Activated naive CD4-positive, alpha-beta T cell (primary cell): ENCODE measurements around the gene SEC24C.
"Not testable (repeated sequence)": the region's sequence is repeated elsewhere in the genome, so short reads cannot be mapped to it uniquely, and the experiment has no call there.

Experiments used
- DNase-seq, 4 experiments: peaks; one replicate each; lab custom pipeline; 2025; lab: John Stamatoyannopoulos, UW

Gene SEC24C

GRCh38 chr10:73793456-73793855, 49.3 kb downstream of the SEC24C start:
- DNase-seq, result no peak

GRCh38 chr10:73795491-73795890, 51.3 kb downstream of the SEC24C start:
- not testable (repeated sequence) for DNase-seq

GRCh38 chr10:73796035-73796434, 51.9 kb downstream of the SEC24C start:
- DNase-seq, result not testable (repeated sequence)

- no peak for DNase-seq
Observed at GRCh38 chr10:73796766-73797165, 52.6 kb downstream of the SEC24C start.

- no peak for DNase-seq
Observed at GRCh38 chr10:73797324-73798025, 53.3 kb downstream of the SEC24C start.

- no peak for DNase-seq
Observed at GRCh38 chr10:73798087-73798486, 53.9 kb downstream of the SEC24C start.

- no peak for DNase-seq
Observed at GRCh38 chr10:73798927-73799560, 54.9 kb downstream of the SEC24C start.

GRCh38 chr10:73799899-73800559, 55.9 kb downstream of the SEC24C start:
- no peak for DNase-seq

- DNase-seq, result no peak
Observed at GRCh38 chr10:73800560-73801252, 56.5 kb downstream of the SEC24C start.

- no peak for DNase-seq
Observed at GRCh38 chr10:73801253-73801590, 57.0 kb downstream of the SEC24C start.

GRCh38 chr10:73802276-73802991, 58.3 kb downstream of the SEC24C start:
- DNase-seq, result no peak

- no peak for DNase-seq
Observed at GRCh38 chr10:73803680-73804286, 59.6 kb downstream of the SEC24C start.

- DNase-seq, result no peak
Observed at GRCh38 chr10:73806176-73806950, 62.2 kb downstream of the SEC24C start.

- no peak for DNase-seq
Observed at GRCh38 chr10:73807471-73807870, 63.3 kb downstream of the SEC24C start.

- no peak for DNase-seq
Observed at GRCh38 chr10:73808021-73808815, 64.0 kb downstream of the SEC24C start.

- no peak for DNase-seq
Observed at GRCh38 chr10:73809061-73809818, 65.1 kb downstream of the SEC24C start.

GRCh38 chr10:73810358-73810734, 66.2 kb downstream of the SEC24C start:
- no peak for DNase-seq

GRCh38 chr10:73810735-73811465, 66.7 kb downstream of the SEC24C start:
- DNase-seq, result peak in 2 of 4 experiments; percentile 63 to 65

- no peak for DNase-seq
Observed at GRCh38 chr10:73812657-73813056, 68.5 kb downstream of the SEC24C start.
